Neural progenitor cell (in vitro differentiated cells): ENCODE measurements around the gene ELMO1. TPM values are rescaled to one million over a fixed set of nuclear protein-coding genes. Genes with fewer than 3 reads are reported as not detected.
A peak's percentile ranks its signal among the peaks of the same experiment; 100 is the strongest.

Experiments used
- DNase-seq: peaks from one replicate; pipeline ENCODE4 v3.0.0-alpha.2; 2016; ENCODE audit warnings: low spot score
- H2AFZ ChIP-seq: fragments of 200-600 bp; sonication (generic); replicated peaks from 2 replicates; pipeline ENCODE4 v1.6.1; 2016; ENCODE audit warnings: antibody characterized with exemption
- H3F3A ChIP-seq: fragments of 200-600 bp; sonication (generic); 2 replicates; pipeline ENCODE4 v1.6.1; 2016; ENCODE audit warnings: antibody characterized with exemption, low read depth
- H3K27ac ChIP-seq: fragments of 200-600 bp; sonication (generic); 2 replicates; pipeline ENCODE4 v1.5.1; 2016; ENCODE audit warnings: mild to moderate bottlenecking
- H3K27me3 ChIP-seq: fragments of 200-600 bp; sonication (generic); 2 replicates; pipeline ENCODE4 v1.6.1; 2016; ENCODE audit warnings: mild to moderate bottlenecking, moderate library complexity
- H3K36me3 ChIP-seq: fragments of 200-600 bp; sonication (generic); 2 replicates; pipeline ENCODE4 v1.5.1; 2016
- H3K4me1 ChIP-seq: fragments of 200-600 bp; sonication (generic); 2 replicates; pipeline ENCODE4 v1.6.1; 2016; ENCODE audit warnings: mixed run types
- H3K4me2 ChIP-seq: fragments of 200-600 bp; sonication (generic); 2 replicates; pipeline ENCODE4 v1.6.1; 2016
- H3K4me3 ChIP-seq: fragments of 200-600 bp; sonication (generic); 2 replicates; pipeline ENCODE4 v1.5.1; 2016
- H3K79me2 ChIP-seq: fragments of 200-600 bp; sonication (generic); 2 replicates; pipeline ENCODE4 v1.6.1; 2016; ENCODE audit warnings: low read depth
- H3K9ac ChIP-seq: fragments of 200-600 bp; sonication (generic); 2 replicates; pipeline ENCODE4 v1.6.1; 2016
- H3K9me3 ChIP-seq: fragments of 200-600 bp; sonication (generic); 2 replicates; pipeline ENCODE4 v1.5.1; 2016; ENCODE audit warnings: low read depth
- H4K20me1 ChIP-seq: fragments of 200-600 bp; sonication (generic); 2 replicates; pipeline ENCODE4 v1.6.1; 2016; ENCODE audit warnings: low read depth
- H3K27ac Mint-ChIP-seq: 3 replicates; pipeline ENCODE4 v1.8.0; 2021; ENCODE audit warnings: mixed read lengths
- H3K27me3 Mint-ChIP-seq: 2 replicates; pipeline ENCODE4 v1.8.0; 2022; ENCODE audit warnings: low read depth, mild to moderate bottlenecking, inconsistent platforms, moderate library complexity, mixed read lengths; ENCODE audit not compliant: insufficient read depth
- H3K36me3 Mint-ChIP-seq: 3 replicates; pipeline ENCODE4 v1.8.0; 2021; ENCODE audit warnings: mixed read lengths
- H3K4me1 Mint-ChIP-seq: 3 replicates; pipeline ENCODE4 v1.8.0; 2021; ENCODE audit warnings: mixed read lengths
- H3K4me3 Mint-ChIP-seq: 3 replicates; pipeline ENCODE4 v1.8.0; 2021; ENCODE audit warnings: mild to moderate bottlenecking, moderate library complexity, mixed read lengths
- H3K9me3 Mint-ChIP-seq: 3 replicates; pipeline ENCODE4 v1.8.0; 2020; ENCODE audit warnings: mixed read lengths
- CTCF ChIP-seq: fragments of 200-600 bp; sonication (generic); IDR thresholded peaks from 2 replicates; pipeline ENCODE4 v1.5.1; 2017; ENCODE audit warnings: antibody characterized with exemption, mild to moderate bottlenecking
- EZH2 ChIP-seq: fragments of 200-600 bp; sonication (generic); IDR thresholded peaks from 2 replicates; pipeline ENCODE4 v1.6.1; 2017; ENCODE audit warnings: antibody characterized with exemption, mild to moderate bottlenecking, moderate library complexity
- EZH2phosphoT487 ChIP-seq: fragments of 200-600 bp; sonication (generic); IDR thresholded peaks from 2 replicates; pipeline ENCODE4 v1.6.1; 2017; ENCODE audit warnings: antibody characterized with exemption
- total RNA-seq: library from RNA; depleted of rRNA; stranded (reverse); fragments of >200 nt; gene quantifications from 2 replicates; pipeline ENCODE4 v1.2.3, GENCODE V29; 2015; ENCODE audit warnings: low replicate concordance

ELMO1 gene
- total RNA-seq, 1 donor from 2014 or later, result 22.0 TPM

DNA sequence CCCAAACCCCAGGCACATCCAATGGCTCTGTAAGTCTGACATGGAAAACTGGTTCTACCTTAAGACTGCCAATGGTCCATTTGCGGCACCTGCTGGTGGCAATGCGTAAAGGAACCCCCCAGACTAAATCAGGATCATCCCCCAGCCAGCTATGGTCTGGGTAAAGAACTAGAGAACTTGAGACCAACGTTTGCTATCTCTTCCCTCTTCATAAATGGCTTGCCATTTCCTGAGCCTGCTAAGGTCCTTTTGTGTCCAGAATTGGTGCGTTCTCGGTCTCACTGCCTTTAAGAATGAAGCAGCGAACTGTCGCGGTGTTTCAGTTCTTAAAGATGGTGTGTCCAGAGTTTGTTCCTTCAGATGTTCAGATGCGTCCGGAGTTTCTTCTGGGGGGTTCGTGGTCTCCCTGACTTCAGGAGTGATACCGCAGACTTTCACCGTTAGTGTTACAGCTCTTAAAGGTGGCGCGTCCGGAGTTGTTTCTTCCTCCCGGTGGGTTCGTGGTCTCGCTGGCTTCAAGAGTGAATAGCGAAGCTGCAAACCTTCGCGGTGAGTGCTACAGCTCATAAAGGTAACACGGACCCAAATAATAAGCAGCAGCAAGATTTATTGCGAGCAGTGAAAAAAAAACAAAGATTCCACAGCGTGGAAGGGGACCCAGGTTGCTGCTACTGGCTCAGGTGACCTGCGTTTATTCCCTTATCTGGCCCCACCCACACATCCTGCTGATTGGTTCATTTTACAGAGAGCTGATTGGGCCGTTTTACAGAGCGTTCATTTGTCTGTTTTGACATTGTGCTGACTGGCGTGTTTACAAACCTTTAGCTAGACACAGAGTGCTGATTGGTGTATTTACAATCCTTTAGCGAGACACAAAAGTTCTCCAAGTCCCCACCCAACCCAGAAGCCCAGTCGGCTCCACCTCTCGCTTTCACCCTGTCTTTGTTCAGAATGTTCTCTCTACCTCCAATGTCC, 95.4 kb downstream of the ELMO1 start:
- Mint-ChIP-seq H3K27me3 (no peaks in the 10 kb centered on the region), H3K9me3 (no peaks in the 10 kb centered on the region), H3K27ac (no peak overlapping the region), H3K4me3 (no peak overlapping the region), H3K4me1 (peaks cover 25% of the 10 kb centered on the region), H3K36me3 (peaks cover 2% of the 10 kb centered on the region)
- Histone ChIP-seq H3K27ac (no peak overlapping the region), H3K4me1 (peaks cover 21% of the 10 kb centered on the region), H4K20me1 (no peaks in the 10 kb centered on the region), H3K79me2 (no peaks in the 10 kb centered on the region), H3K4me3 (no peak overlapping the region), H3K4me2 (no peak overlapping the region), H2AFZ (no peak overlapping the region), H3K9ac (no peak overlapping the region), H3F3A (no peaks in the 10 kb centered on the region), H3K9me3 (no peaks in the 10 kb centered on the region), H3K27me3 (no peaks in the 10 kb centered on the region), H3K36me3 (no peaks in the 10 kb centered on the region)
- peak; percentile 31 for DNase-seq
- TF ChIP-seq CTCF (peak; percentile 48), EZH2phosphoT487 (no peak)

GRCh38 chr7:37352251-37352880, 96.3 kb downstream of the ELMO1 start:
- Mint-ChIP-seq H3K27me3 (no peaks in the 10 kb centered on the region), H3K36me3 (peaks cover 2% of the 10 kb centered on the region), H3K4me1 (peaks cover 16% of the 10 kb centered on the region), H3K27ac (no peak overlapping the region), H3K4me3 (no peak overlapping the region), H3K9me3 (peaks cover 2% of the 10 kb centered on the region)
- DNase-seq, result no peak
- H3K4me1 ChIP-seq, result peaks cover 12% of the 10 kb centered on the region
- no peaks in the 10 kb centered on the region for H3K27me3 ChIP-seq
- H3K4me3 ChIP-seq, result no peak overlapping the region
- no peak overlapping the region for H3K9ac ChIP-seq
- no peak overlapping the region for H3K4me2 ChIP-seq
- H3K79me2 ChIP-seq, result no peaks in the 10 kb centered on the region
- no peak for TF ChIP-seq EZH2phosphoT487
- no peak for TF ChIP-seq CTCF
- TF ChIP-seq EZH2, result no peak
- no peaks in the 10 kb centered on the region for H3K9me3 ChIP-seq
- H3F3A ChIP-seq, result no peaks in the 10 kb centered on the region
- H3K36me3 ChIP-seq, result no peaks in the 10 kb centered on the region
- no peak overlapping the region for H3K27ac ChIP-seq
- no peaks in the 10 kb centered on the region for H4K20me1 ChIP-seq
- H2AFZ ChIP-seq, result no peak overlapping the region

DNA sequence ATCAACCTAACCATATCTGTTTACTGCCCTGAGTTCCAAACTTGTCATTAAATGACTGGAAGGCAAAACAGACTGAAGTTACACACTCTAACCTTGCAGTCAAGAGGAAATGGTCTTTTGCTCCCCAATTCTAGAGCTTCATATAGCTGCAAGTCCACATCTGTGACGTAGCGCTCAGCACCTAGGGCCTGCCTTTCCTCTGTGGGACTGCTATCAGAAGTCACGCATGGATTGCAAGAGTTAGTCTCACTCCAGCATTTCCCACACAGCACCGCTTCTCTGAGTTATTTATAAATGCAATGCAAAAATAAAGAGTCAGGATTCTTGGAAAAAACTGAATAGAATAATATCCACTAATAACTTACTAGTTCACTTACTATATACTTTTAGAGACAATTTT, 96.9 kb downstream of the ELMO1 start:
- TF ChIP-seq CTCF (no peak), EZH2 (no peak), EZH2phosphoT487 (no peak)
- no peak overlapping the region for H3K27ac Mint-ChIP-seq
- no peaks in the 10 kb centered on the region for H3K36me3 ChIP-seq
- no peak for DNase-seq
- no peak overlapping the region for H3K4me3 ChIP-seq
- no peak overlapping the region for H3K9ac ChIP-seq
- peaks cover under 1% of the 10 kb centered on the region for H3K36me3 Mint-ChIP-seq
- H3K9me3 Mint-ChIP-seq, result peaks cover 2% of the 10 kb centered on the region
- no peaks in the 10 kb centered on the region for H3K27me3 Mint-ChIP-seq
- no peak overlapping the region for H3K27ac ChIP-seq
- no peak overlapping the region for H3K4me3 Mint-ChIP-seq
- no peak overlapping the region for H2AFZ ChIP-seq
- H3K4me1 Mint-ChIP-seq, result peaks cover 14% of the 10 kb centered on the region
- no peaks in the 10 kb centered on the region for H3K9me3 ChIP-seq
- no peaks in the 10 kb centered on the region for H3F3A ChIP-seq
- no peaks in the 10 kb centered on the region for H3K27me3 ChIP-seq
- H3K4me2 ChIP-seq, result no peak overlapping the region
- H3K4me1 ChIP-seq, result peaks cover 16% of the 10 kb centered on the region
- H3K79me2 ChIP-seq, result no peaks in the 10 kb centered on the region
- no peaks in the 10 kb centered on the region for H4K20me1 ChIP-seq
